NCI-H69 (cell line): ENCODE measurements around the gene IFT22.
"Not testable (repeated sequence)": the region's sequence is repeated elsewhere in the genome, so short reads cannot be mapped to it uniquely, and the experiment has no call there.

ENCODE experiments used
- DNase-seq: peaks from one replicate; lab custom pipeline; 2025; lab: John Stamatoyannopoulos, UW

Gene IFT22

DNA sequence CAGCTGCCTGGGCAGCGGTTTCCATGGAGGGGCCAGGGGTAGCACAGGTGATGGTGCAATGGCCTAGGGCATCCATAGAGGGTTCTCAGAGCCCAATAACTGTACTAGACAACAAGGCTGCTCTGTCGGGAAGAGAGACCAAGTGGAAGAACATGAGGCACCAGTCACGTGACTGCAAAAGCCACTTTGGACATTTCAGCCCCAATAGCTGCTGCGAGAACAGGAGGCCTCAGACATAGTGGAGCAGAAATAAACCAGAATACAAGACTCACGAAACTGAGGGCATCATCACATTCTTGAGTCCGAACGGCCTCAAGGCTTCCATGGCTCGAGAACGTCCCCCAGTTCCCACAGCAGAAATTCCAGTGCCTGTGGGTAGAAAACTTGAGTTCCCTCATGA, 44.5 kb downstream of the IFT22 start:
- no peak for DNase-seq

DNA sequence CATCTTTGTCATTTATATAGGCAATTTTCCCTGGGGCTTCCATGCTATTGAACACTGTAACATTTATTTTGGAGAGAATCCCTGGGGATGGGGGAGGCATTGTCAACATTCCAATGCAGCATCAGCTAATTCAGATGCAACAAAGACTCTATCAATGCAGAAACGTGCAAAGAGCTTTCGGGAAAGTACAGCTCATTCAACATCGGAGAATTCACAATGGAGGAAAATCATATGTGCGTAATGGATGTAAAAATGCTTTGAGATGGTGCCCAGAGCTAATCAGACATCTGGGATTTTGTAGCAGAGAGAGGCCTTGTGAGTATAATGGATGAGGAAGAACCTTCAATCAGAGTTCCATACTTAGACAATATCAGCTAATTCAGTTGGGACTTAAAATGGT, 48.4 kb downstream of the IFT22 start:
- DNase-seq, result no peak

DNA sequence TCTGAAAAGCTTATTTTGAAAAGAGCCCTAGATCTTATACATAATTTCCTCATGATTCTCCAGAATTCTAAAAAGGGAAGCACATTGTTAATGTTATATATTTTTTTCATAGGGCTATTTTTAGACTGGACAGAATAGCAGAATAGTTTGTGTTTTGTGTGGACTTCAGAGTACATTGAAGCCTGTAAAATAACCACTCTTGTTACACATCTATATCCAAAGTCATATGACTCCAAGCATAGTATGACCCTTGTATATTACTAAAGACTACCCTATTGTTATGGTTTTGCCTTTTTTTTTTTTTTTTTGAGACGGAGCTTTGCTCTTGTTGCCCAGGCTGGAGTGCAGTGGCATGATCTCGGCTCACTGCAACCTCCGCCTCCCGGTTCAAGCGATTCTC, 50.6 kb downstream of the IFT22 start:
- DNase-seq, result no peak

DNA sequence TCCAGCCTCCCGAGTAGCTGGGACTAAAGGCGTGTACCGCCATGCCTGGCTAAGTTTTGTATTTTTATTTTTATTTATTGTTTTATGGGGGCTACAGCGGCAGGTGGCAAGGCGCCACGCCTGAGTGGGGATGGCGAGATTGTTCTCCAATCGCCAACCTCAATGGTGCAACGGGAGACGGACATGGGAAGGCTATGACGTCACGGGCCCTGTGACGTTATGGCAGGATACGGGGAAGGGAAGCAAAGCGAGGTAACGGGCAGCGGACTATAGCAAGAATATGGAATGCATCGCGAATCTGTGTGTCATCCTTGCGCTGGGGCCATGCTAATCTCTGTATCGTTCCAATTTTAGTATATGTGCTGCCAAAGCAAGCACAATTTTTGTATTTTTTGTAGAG, 51.9 kb downstream of the IFT22 start:
- DNase-seq, result no peak

DNA sequence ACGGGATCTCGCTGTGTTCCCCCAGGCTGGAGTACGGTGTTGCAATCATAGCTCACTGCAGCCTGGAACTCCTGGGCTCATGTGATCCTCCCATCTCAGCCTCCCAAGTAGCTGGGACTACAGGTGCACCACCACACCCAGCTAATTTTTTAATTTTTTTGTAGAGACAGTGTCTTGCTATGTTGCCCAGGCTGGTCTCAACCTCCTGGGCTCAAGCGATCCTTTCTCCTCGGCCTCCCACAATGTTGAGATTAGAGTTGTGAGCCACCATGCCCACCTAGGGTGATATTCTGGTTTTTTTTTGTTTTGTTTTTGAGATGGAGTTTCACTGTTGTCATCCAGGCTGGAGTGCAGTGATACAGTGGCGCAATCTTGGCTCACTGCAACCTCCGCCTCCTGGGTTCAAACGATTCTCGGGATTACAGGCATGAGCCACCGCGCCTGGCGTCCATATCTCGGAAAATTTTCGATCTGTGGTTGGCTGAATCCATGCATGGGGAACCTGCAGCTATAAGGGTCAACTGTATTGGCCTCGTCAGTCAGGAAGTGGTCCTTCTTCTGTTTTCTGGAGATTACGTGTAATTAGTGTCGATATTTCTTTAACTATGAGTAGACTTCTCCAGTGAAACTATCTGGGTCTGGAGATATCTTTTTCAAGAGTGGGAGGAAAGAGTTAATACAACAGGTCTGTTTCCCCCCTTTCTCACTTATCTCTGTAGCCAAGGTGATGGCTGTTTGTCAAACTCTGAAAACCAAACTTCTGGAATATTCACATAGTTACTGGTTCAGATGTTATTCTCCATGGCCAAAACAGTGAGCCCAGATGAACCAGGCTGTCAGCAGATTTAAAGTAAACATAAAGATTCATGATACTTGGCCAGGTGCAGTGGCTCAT, 55.7 kb downstream of the IFT22 start:
- no peak for DNase-seq

DNA sequence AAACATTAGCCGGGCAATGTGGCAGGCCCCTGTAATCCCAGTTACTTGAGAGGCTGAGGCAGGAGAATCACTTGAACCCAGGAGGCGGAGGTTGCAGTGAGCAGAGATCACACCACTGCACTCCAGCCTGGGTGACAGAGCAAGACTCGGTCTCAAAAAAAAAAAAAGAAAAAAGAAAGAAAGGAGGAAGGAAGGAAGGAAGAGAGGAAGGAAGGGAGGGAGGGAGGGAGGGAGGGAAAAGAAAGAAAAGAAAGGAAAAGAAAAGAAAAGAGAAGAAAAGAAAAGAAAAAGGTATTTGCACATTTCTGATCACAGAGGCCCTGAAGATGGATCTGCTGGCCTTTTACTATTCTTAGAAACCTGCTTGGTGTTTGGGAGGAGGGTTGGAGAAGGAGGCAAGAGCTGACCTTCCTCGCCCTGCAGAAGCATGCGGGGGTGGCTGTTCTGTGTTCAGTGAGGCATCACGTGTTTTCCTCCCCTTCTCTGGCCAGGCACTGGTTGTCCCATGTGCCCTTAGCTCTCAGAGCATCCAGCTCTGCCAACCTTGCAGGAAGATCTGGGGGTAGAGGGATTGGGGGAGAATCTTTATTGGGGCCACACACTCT, 57.4 kb downstream of the IFT22 start:
- DNase-seq, result not testable (repeated sequence)
